Left kidney (tissue), 2 donors: ENCODE measurements around the gene NPAS3. TPM values are rescaled to one million over a fixed set of nuclear protein-coding genes. Genes with fewer than 3 reads are reported as not detected.
A peak's percentile ranks its signal among the peaks of the same experiment; 100 is the strongest.

Source experiments
- DNase-seq: peaks from one replicate; pipeline ENCODE4 v3.0.0-alpha.2; 2013
- polyA plus RNA-seq: library from polyadenylated mRNA; unstranded; fragments of 120-200 nt; gene quantifications from one replicate; pipeline ENCODE4 v1.2.1, GENCODE V29; 2013; ENCODE audit not compliant: insufficient read length

NPAS3 gene
- polyA plus RNA-seq, 1 donor: 8.7 TPM

GRCh38 chr14:33441633-33442032 lies 503.0 kb downstream of the NPAS3 start:
- DNase-seq: no peak

- DNase-seq: no peak
Measured at GRCh38 chr14:33444136-33444535, 505.5 kb downstream of the NPAS3 start.

GRCh38 chr14:33449268-33449667 lies 510.6 kb downstream of the NPAS3 start:
- DNase-seq: no peak

GRCh38 chr14:33449703-33450395 lies 511.2 kb downstream of the NPAS3 start:
- no peak for DNase-seq

GRCh38 chr14:33450416-33450815 lies 511.7 kb downstream of the NPAS3 start:
- DNase-seq: no peak

- peak; percentile 8 for DNase-seq
Measured at GRCh38 chr14:33451211-33451610, 512.5 kb downstream of the NPAS3 start.

- no peak for DNase-seq
Measured at GRCh38 chr14:33452995-33453394, 514.3 kb downstream of the NPAS3 start.

GRCh38 chr14:33454022-33454595 lies 515.4 kb downstream of the NPAS3 start:
- DNase-seq: no peak

- no peak for DNase-seq
Measured at GRCh38 chr14:33454707-33455106, 516.0 kb downstream of the NPAS3 start.

GRCh38 chr14:33455654-33456345 lies 517.1 kb downstream of the NPAS3 start:
- DNase-seq: no peak

GRCh38 chr14:33457021-33457420 lies 518.3 kb downstream of the NPAS3 start:
- no peak for DNase-seq

- no peak for DNase-seq
Measured at GRCh38 chr14:33457617-33458016, 518.9 kb downstream of the NPAS3 start.

GRCh38 chr14:33460164-33460563 lies 521.5 kb downstream of the NPAS3 start:
- DNase-seq: no peak

- DNase-seq: no peak
Measured at GRCh38 chr14:33461036-33461435, 522.4 kb downstream of the NPAS3 start.

GRCh38 chr14:33463731-33464130 lies 525.1 kb downstream of the NPAS3 start:
- DNase-seq: no peak

GRCh38 chr14:33464254-33464962 lies 525.7 kb downstream of the NPAS3 start:
- no peak for DNase-seq

GRCh38 chr14:33465846-33466700 lies 527.4 kb downstream of the NPAS3 start:
- no peak for DNase-seq

GRCh38 chr14:33467971-33468370 lies 529.3 kb downstream of the NPAS3 start:
- no peak for DNase-seq

- DNase-seq: no peak
Measured at GRCh38 chr14:33469898-33470297, 531.2 kb downstream of the NPAS3 start.

- no peak for DNase-seq
Measured at GRCh38 chr14:33471776-33472175, 533.1 kb downstream of the NPAS3 start.

- DNase-seq: peak; percentile 74
Measured at GRCh38 chr14:33475623-33476022, 536.9 kb downstream of the NPAS3 start.

GRCh38 chr14:33477797-33478196 lies 539.1 kb downstream of the NPAS3 start:
- no peak for DNase-seq
